ENCODE measurements around the gene KCTD2.

Gene KCTD2

GRCh38 chr17:75086496-75087181, 39.6 kb downstream of the KCTD2 start:
- DNase-seq (ENCODE audit: low spot score), result no peak
- in situ Hi-C loops (cut with MboI; ENCODE audit: low sequenced_read_pairs, unreplicated experiment), result no loop called here
- TF ChIP-seq, protein P1, sequence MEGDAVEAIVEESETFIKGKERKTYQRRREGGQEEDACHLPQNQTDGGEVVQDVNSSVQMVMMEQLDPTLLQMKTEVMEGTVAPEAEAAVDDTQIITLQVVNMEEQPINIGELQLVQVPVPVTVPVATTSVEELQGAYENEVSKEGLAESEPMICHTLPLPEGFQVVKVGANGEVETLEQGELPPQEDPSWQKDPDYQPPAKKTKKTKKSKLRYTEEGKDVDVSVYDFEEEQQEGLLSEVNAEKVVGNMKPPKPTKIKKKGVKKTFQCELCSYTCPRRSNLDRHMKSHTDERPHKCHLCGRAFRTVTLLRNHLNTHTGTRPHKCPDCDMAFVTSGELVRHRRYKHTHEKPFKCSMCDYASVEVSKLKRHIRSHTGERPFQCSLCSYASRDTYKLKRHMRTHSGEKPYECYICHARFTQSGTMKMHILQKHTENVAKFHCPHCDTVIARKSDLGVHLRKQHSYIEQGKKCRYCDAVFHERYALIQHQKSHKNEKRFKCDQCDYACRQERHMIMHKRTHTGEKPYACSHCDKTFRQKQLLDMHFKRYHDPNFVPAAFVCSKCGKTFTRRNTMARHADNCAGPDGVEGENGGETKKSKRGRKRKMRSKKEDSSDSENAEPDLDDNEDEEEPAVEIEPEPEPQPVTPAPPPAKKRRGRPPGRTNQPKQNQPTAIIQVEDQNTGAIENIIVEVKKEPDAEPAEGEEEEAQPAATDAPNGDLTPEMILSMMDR (IDR thresholded peaks at IDR 0.05; ENCODE audit: borderline replicate concordance, control extremely low read depth, extremely low read depth, insufficient read depth, missing control alignments), result no peak

GRCh38 chr17:75087182-75087557, 40.1 kb downstream of the KCTD2 start:
- no peak for DNase-seq (ENCODE audit: low spot score)
- in situ Hi-C loops (cut with MboI; ENCODE audit: low sequenced_read_pairs, unreplicated experiment), result no loop called here
- TF ChIP-seq, protein P1 (IDR thresholded peaks at IDR 0.05; ENCODE audit: borderline replicate concordance, control extremely low read depth, extremely low read depth, insufficient read depth, missing control alignments), result no peak

- in situ Hi-C loops (cut with MboI; ENCODE audit: low sequenced_read_pairs, unreplicated experiment), result no loop called here
- peak; percentile 81 for DNase-seq (ENCODE audit: low spot score)
- TF ChIP-seq, protein P1 (IDR thresholded peaks at IDR 0.05; ENCODE audit: borderline replicate concordance, control extremely low read depth, extremely low read depth, insufficient read depth, missing control alignments), result no peak
These were observed 40.8 kb downstream of the KCTD2 start, which contains the start of gene SLC16A5 for GRCh38 chr17:75087558-75088453. TSS of gene SLC16A5 (plus strand) at chr17:75087954. CDS start at chr17:75093637, 5,683 bp downstream.

DNA sequence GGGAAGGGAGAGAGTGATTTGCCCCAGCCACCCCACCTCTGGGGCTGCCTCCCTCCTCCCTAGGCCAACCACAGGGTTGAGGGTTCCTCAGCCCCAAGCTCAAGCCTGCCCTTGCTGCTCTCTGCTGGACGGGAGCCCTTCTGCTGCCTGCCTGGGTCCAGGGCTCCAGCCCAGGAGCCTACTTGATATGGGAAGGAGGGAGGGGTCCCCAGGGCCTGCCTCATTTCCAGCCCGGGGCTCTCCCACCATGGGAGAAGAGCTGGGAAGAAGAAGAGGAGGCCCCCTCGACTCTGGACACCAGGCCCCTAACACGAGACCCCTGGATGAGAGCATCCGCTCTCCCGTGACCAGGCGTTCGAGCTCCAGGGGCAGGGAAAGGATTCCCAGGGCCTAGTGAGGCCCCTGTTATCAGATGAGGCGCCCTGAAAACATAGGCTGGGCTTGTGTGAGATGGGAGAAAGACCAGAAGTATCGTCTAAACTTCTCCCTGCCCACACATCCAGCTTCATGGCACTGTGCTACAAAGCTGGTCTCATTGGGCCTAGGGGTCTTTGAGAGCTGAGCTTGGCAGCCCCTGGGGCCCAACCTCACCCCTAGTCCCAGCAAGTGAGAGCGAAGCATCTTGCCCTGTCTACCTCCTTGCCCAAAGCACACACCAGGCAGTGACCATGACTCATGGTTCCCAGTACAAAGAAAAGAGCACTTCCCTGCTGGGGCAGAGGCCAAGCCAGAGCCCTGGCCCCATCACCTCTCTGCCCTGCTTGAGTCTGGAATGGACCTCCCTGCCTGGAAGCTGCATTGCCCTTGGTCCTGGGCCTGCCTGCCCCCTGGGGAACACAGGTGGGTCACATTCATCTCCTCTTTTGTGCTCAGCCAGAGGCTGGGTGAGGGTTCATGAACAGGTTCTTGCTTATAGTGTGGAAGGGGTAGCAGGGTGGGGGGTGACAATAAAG, 41.7 kb downstream of the KCTD2 start:
- no peak for DNase-seq (ENCODE audit: low spot score)

DNA sequence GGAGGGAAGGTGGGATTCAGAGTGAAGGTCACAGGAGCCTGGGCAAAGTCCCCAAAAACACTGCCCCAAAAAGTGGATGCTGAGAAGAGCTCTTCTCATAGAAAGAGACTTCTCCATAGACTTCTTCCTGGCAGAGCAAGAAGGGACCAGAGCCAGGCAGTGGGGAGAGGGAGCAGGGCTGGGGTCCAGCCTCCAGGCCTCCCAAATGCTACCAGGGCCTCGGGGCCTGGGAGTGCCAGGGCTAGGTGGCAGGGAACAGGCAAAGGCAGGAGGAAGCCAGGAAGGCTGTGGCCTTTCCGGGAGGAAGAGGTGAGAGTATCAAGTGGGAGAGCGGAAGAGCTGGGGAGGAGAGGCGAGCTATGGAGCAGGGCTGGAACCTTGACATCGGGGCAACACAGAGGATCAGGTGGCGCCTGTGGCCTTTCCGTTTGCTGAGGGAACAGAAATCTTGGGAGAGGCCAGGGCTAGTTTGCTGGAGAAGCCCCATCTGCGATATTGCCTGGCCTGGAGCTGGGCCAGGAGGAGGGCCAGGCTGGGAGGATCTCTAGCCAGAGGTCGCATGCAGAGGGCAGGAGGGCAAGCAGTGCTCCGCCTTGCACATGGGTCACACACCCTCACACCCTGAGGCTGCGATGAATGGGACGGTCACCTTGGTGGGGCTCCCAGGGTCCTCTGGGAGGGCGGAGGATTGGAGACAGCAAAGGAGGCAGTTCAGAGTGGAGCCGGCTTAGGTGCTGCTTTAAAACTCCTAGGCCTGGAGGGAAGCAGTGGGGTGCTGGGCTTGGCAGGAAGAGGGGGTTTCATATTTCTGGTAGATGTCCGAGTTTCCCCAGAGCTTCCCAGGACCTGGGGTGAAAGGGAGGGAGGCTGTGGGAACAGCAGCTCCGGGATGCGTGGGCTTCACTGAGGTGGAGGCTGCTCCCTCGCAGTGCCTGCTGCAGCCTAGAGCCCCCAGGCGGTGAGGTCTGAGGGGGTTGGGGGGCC, 44.1 kb downstream of the KCTD2 start:
- DNase-seq (ENCODE audit: low spot score), result no peak
- in situ Hi-C loops (cut with MboI; ENCODE audit: low sequenced_read_pairs, unreplicated experiment), result no loop called here
- TF ChIP-seq, protein P1 (IDR thresholded peaks at IDR 0.05; ENCODE audit: borderline replicate concordance, control extremely low read depth, extremely low read depth, insufficient read depth, missing control alignments), result no peak

More for the DNA sequence above, 41.7 kb downstream of the KCTD2 start:
- in situ Hi-C loops (cut with MboI; ENCODE audit: low sequenced_read_pairs, unreplicated experiment), result no loop called here
- TF ChIP-seq, protein P1 (IDR thresholded peaks at IDR 0.05; ENCODE audit: borderline replicate concordance, control extremely low read depth, extremely low read depth, insufficient read depth, missing control alignments), result peak; percentile 11
